ENCODE results near the gene FCER2.

FCER2 gene

GRCh38 chr19:7732045-7732444 is 30.1 kb upstream of the FCER2 start, which contains the start of gene CLEC4G:
CLEC4G (minus strand) TSS chr19:7732110; CDS start chr19:7732102, 8 bp downstream.
- no peak for DNase-seq (ENCODE audit: low spot score)

GRCh38 chr19:7731615-7732014 is 29.7 kb upstream of the FCER2 start:
- no peak for DNase-seq (ENCODE audit: low spot score)

GRCh38 chr19:7731218-7731595 is 29.3 kb upstream of the FCER2 start:
- no peak for DNase-seq (ENCODE audit: low spot score)

GRCh38 chr19:7730286-7731217 is 28.6 kb upstream of the FCER2 start:
- no peak for DNase-seq (ENCODE audit: low spot score)

- DNase-seq (ENCODE audit: low spot score) = no peak
Measured at GRCh38 chr19:7729831-7730285, 27.9 kb upstream of the FCER2 start.

GRCh38 chr19:7729211-7729610 is 27.3 kb upstream of the FCER2 start:
- no peak for DNase-seq (ENCODE audit: low spot score)

- DNase-seq (ENCODE audit: low spot score) = no peak
Measured at GRCh38 chr19:7725791-7726190, 23.9 kb upstream of the FCER2 start.

GRCh38 chr19:7722231-7722651 is 20.3 kb upstream of the FCER2 start:
- no peak for DNase-seq (ENCODE audit: low spot score)

GRCh38 chr19:7720351-7720750 is 18.4 kb upstream of the FCER2 start:
- DNase-seq (ENCODE audit: low spot score) = no peak

- no peak for DNase-seq (ENCODE audit: low spot score)
Measured at GRCh38 chr19:7718668-7719067, 16.7 kb upstream of the FCER2 start.

GRCh38 chr19:7716762-7717161 is 14.8 kb upstream of the FCER2 start:
- DNase-seq (ENCODE audit: low spot score) = no peak

GRCh38 chr19:7715671-7716070 is 13.7 kb upstream of the FCER2 start:
- no peak for DNase-seq (ENCODE audit: low spot score)

GRCh38 chr19:7710616-7711015 is 8.7 kb upstream of the FCER2 start:
- DNase-seq (ENCODE audit: low spot score) = no peak

GRCh38 chr19:7709932-7710460 is 8.1 kb upstream of the FCER2 start:
- DNase-seq (ENCODE audit: low spot score) = no peak

GRCh38 chr19:7706955-7707456 is 5.1 kb upstream of the FCER2 start:
- no peak for DNase-seq (ENCODE audit: low spot score)

GRCh38 chr19:7706188-7706954 is 4.4 kb upstream of the FCER2 start:
- no peak for DNase-seq (ENCODE audit: low spot score)

- DNase-seq (ENCODE audit: low spot score) = no peak
Measured at GRCh38 chr19:7705387-7706187, 3.7 kb upstream of the FCER2 start.

GRCh38 chr19:7704280-7705060 is 2.5 kb upstream of the FCER2 start:
- no peak for DNase-seq (ENCODE audit: low spot score)

GRCh38 chr19:7703332-7703731 is 1.4 kb upstream of the FCER2 start:
- DNase-seq (ENCODE audit: low spot score) = no peak

- DNase-seq (ENCODE audit: low spot score) = no peak
Measured at GRCh38 chr19:7701049-7701653, 780 bp downstream of the FCER2 start.
